ENCODE results near the gene PTN.
"Not testable (repeated sequence)": the region's sequence is repeated elsewhere in the genome, so short reads cannot be mapped to it uniquely, and the experiment has no call there.

The PTN gene

GRCh38 chr7:137269240-137269639 lies 74.3 kb downstream of the PTN start:
- no peak for TF ChIP-seq CTCF (IDR thresholded peaks at IDR 0.05; ENCODE audit: insufficient read depth, low read depth, low read length, missing control alignments)
- DNase-seq (ENCODE audit: low read depth), result peak; percentile 50
- no peak overlapping the region for H3K4me3 ChIP-seq (ENCODE audit: low read depth, low read length)

GRCh38 chr7:137268001-137268865 lies 75.3 kb downstream of the PTN start:
- H3K4me3 ChIP-seq (ENCODE audit: low read depth, low read length); DNase-seq (ENCODE audit: low read depth): not testable (repeated sequence)

- DNase-seq (ENCODE audit: low read depth), result no peak
- TF ChIP-seq CTCF (IDR thresholded peaks at IDR 0.05; ENCODE audit: insufficient read depth, low read depth, low read length, missing control alignments), result no peak
- H3K4me3 ChIP-seq (ENCODE audit: low read depth, low read length), result no peak overlapping the region
Observed at GRCh38 chr7:137266764-137267163, 76.8 kb downstream of the PTN start.

- not testable (repeated sequence) for DNase-seq (ENCODE audit: low read depth); H3K4me3 ChIP-seq (ENCODE audit: low read depth, low read length)
Observed at GRCh38 chr7:137265480-137265879, 78.1 kb downstream of the PTN start.

GRCh38 chr7:137262599-137262998 lies 80.9 kb downstream of the PTN start:
- TF ChIP-seq CTCF (IDR thresholded peaks at IDR 0.05; ENCODE audit: insufficient read depth, low read depth, low read length, missing control alignments), result no peak
- no peak overlapping the region for H3K4me3 ChIP-seq (ENCODE audit: low read depth, low read length)
- no peak for DNase-seq (ENCODE audit: low read depth)

- no peak for DNase-seq (ENCODE audit: low read depth)
- no peak overlapping the region for H3K4me3 ChIP-seq (ENCODE audit: low read depth, low read length)
- no peak for TF ChIP-seq CTCF (IDR thresholded peaks at IDR 0.05; ENCODE audit: insufficient read depth, low read depth, low read length, missing control alignments)
Observed at GRCh38 chr7:137258552-137258951, 85.0 kb downstream of the PTN start.

- H3K4me3 ChIP-seq (ENCODE audit: low read depth, low read length), result no peak overlapping the region
- DNase-seq (ENCODE audit: low read depth), result no peak
- no peak for TF ChIP-seq CTCF (IDR thresholded peaks at IDR 0.05; ENCODE audit: insufficient read depth, low read depth, low read length, missing control alignments)
Observed at GRCh38 chr7:137254766-137255165, 88.8 kb downstream of the PTN start.

GRCh38 chr7:137245890-137246289 lies 97.6 kb downstream of the PTN start:
- no peak overlapping the region for H3K4me3 ChIP-seq (ENCODE audit: low read depth, low read length)
- DNase-seq (ENCODE audit: low read depth), result no peak
- TF ChIP-seq CTCF (IDR thresholded peaks at IDR 0.05; ENCODE audit: insufficient read depth, low read depth, low read length, missing control alignments), result no peak
